GM12878 (cell line): ENCODE measurements around the gene GAK. TPM values are rescaled to one million over a fixed set of nuclear protein-coding genes. Genes with fewer than 3 reads are reported as not detected.

Source experiments
- ATAC-seq: fragments of 200-7000 bp; cut with Tn5 transposase; 3 replicates; pipeline ENCODE4 v1.9.1; 2020; ENCODE audit warnings: mild to moderate bottlenecking, moderate library complexity
- BruUV-seq: library from RNA; stranded (reverse); fragments of 400-500 nt; replicated peaks from 2 replicates; lab custom pipeline; 2021; lab: Mats Ljungman, UMichigan
- CTCF ChIA-PET: fragments of 300-600 bp; sonication (Branson Sonifier 250); formaldehyde crosslinking; extraction: SDS; loops from one replicate; lab custom pipeline; 2021; ENCODE audit warnings: inconsistent platforms; lab: Yijun Ruan, JAX
- POLR2A ChIA-PET: fragments of 350-600 bp; formaldehyde crosslinking; extraction: SDS; loops from one replicate; lab custom pipeline; 2021; ENCODE audit warnings: inconsistent platforms; lab: Charles Lee
- RAD21 ChIA-PET: fragments of 300-600 bp; sonication (Branson Sonifier 250); formaldehyde crosslinking; loops from one replicate; lab custom pipeline; 2023; ENCODE audit warnings: antibody characterized with exemption; ENCODE audit not compliant: unreplicated experiment; lab: Charles Lee
- SMC1A ChIA-PET: fragments of 300-600 bp; sonication (Branson Sonifier 250); formaldehyde crosslinking; loops from one replicate; lab custom pipeline; 2023; ENCODE audit not compliant: unreplicated experiment, uncharacterized antibody; lab: Charles Lee
- DNase-seq: peaks from one replicate; pipeline ENCODE4 v3.0.0-alpha.2; 2011; ENCODE audit warnings: low read depth, low spot score
- FAIRE-seq: peaks from 3 replicates; lab custom pipeline; 2011; peaks lifted over from hg19 to GRCh38; lab: Jason Lieb, UNC
- H2AFZ ChIP-seq: 2 replicates; pipeline ENCODE4 v1.6.0; 2011; ENCODE audit warnings: low read depth, low read length, control low read depth; ENCODE audit not compliant: control insufficient read depth
- H3K27ac ChIP-seq: 2 replicates; pipeline ENCODE4 v1.5.1; 2011; ENCODE audit warnings: control low read depth; ENCODE audit not compliant: control insufficient read depth, insufficient read depth
- H3K27me3 ChIP-seq, 2 experiments: replicated peaks in 1 of 2; 2 replicates each; pipeline versions ENCODE4 v1.6.0 to v1.6.1; 2011; ENCODE audit warnings: low read length in 1 of 2; ENCODE audit not compliant: control insufficient read depth in 2 of 2, insufficient read depth in 2 of 2
- H3K36me3 ChIP-seq, 2 experiments: 2 replicates each; pipeline ENCODE4 v1.5.1; 2011; ENCODE audit warnings: low read length in 1 of 2; ENCODE audit not compliant: control insufficient read depth in 2 of 2, insufficient read depth in 2 of 2
- H3K4me1 ChIP-seq: 2 replicates; pipeline ENCODE4 v1.6.1; 2011; ENCODE audit warnings: mild to moderate bottlenecking, low read length, moderate library complexity, mixed read lengths; ENCODE audit not compliant: control insufficient read depth, insufficient read depth
- H3K4me2 ChIP-seq: 2 replicates; pipeline ENCODE4 v1.6.0; 2011; ENCODE audit warnings: control low read depth; ENCODE audit not compliant: control insufficient read depth, insufficient read depth
- H3K4me3 ChIP-seq: fragments of 200-600 bp; sonication (generic); 2 replicates; pipeline ENCODE4 v1.5.1; 2016
- H3K79me2 ChIP-seq: 2 replicates; pipeline ENCODE4 v1.6.0; 2011; ENCODE audit warnings: low read length; ENCODE audit not compliant: control insufficient read depth, insufficient read depth
- H3K9ac ChIP-seq: 2 replicates; pipeline ENCODE4 v1.8.0; 2011; ENCODE audit warnings: low read length, control low read depth, mixed read lengths; ENCODE audit not compliant: control insufficient read depth, insufficient read depth
- H3K9me3 ChIP-seq: replicated peaks from 3 replicates; pipeline ENCODE4 v1.5.1; 2011; ENCODE audit warnings: mild to moderate bottlenecking, low read length; ENCODE audit not compliant: control insufficient read depth, insufficient read depth
- H4K20me1 ChIP-seq: 2 replicates; pipeline ENCODE4 v1.6.0; 2011; ENCODE audit not compliant: control insufficient read depth, insufficient read depth
- CREM ChIP-seq: IDR thresholded peaks from 2 replicates; pipeline ENCODE4 v1.6.1; 2014; ENCODE audit warnings: antibody characterized with exemption, low read depth
- MXI1 ChIP-seq: fragments of 150-350 bp; IDR thresholded peaks from 2 replicates; pipeline ENCODE4 v1.6.1; 2011; ENCODE audit warnings: low read depth, mild to moderate bottlenecking, inconsistent platforms, low read length, improper control_type of control experiment
- POLR2A ChIP-seq: IDR thresholded peaks from 2 replicates; pipeline ENCODE4 v1.6.1; 2011; ENCODE audit warnings: low read depth, mild to moderate bottlenecking, low read length
- SIN3A ChIP-seq: IDR thresholded peaks from 2 replicates; pipeline ENCODE4 v1.6.1; 2012; ENCODE audit warnings: low read depth, low read length, improper control_type of control experiment
- WGBS: methylation state at CpG from one replicate; pipeline ENCODE4 v1.1.6; 2016; ENCODE audit warnings: low lambda C conversion rate; ENCODE audit not compliant: insufficient replicate concordance, insufficient coverage; ENCODE audit errors: missing lambda C conversion rate; 5-methylcytosine and 5-hydroxymethylcytosine counted together
- in situ Hi-C: fragments of 300-500 bp; cut with MboI; formaldehyde crosslinking; loops from 9 replicates; pipeline ENCODE4 v1.14.3; 2018; ENCODE audit warnings: mixed read lengths
- intact Hi-C: fragments of 100-400 bp; cut with micrococcal nuclease; formaldehyde crosslinking; loops from one replicate; pipeline ENCODE4 v1.14.2; 2022; ENCODE audit not compliant: unreplicated experiment
- polyA plus RNA-seq, 11 experiments: library from polyadenylated mRNA; depleted of rRNA in 4 of 11; unstranded in 6 of 11; stranded (reverse) in 5 of 11; fragments of >200 nt; fragmentation: Nextera tagmentation in 4 of 11; fragmentation: Illumina TruSeq in 1 of 11; extraction: Ambion mirVana in 4 of 11; extraction: Trizol in 1 of 11; gene quantifications; 1 replicate in 1 of 11; 2 replicates in 10 of 11; pipeline versions ENCODE4 v1.2.1 to v1.2.3, GENCODE V29; 2011 to 2016; ENCODE audit warnings: inconsistent platforms in 2 of 11, missing spikeins in 2 of 11, low read depth in 1 of 11
- total RNA-seq, 4 experiments: library from RNA; depleted of rRNA in 3 of 4; stranded (reverse); fragments of >200 nt in 3 of 4; fragmentation: Illumina TruSeq in 1 of 4; extraction: Trizol in 1 of 4; gene quantifications; 2 replicates each; pipeline versions ENCODE4 v1.2.1 to v1.2.3, GENCODE V29; 2013 to 2021
- TF ChIP-seq, protein P1 (sequence below): fragments of 450-650 bp; conservative IDR thresholded peaks from 2 replicates; pipeline ENCODE4 v1.6.1; 2017; ENCODE audit warnings: mild to moderate bottlenecking, moderate library complexity
- TF ChIP-seq, protein P2 (sequence below): fragments of 150-350 bp; IDR thresholded peaks from 2 replicates; pipeline ENCODE4 v1.6.1; 2016; ENCODE audit warnings: low read depth, low read length
- TF ChIP-seq, protein P3 (sequence below): fragments of 450-650 bp; formaldehyde crosslinking; IDR thresholded peaks from 2 replicates; pipeline ENCODE4 v1.5.0; 2022; ENCODE audit warnings: mild to moderate bottlenecking, missing genetic modification characterization
- TF ChIP-seq, protein P4 (sequence below): fragments of 450-650 bp; IDR thresholded peaks from 2 replicates; pipeline ENCODE4 v1.6.1; 2017; ENCODE audit warnings: antibody characterized with exemption, mild to moderate bottlenecking, moderate library complexity

The GAK gene
- total and polyA plus RNA-seq, 10 of the 15 experiments (the other 5 are each of a cell fraction or from before 2014, with no cell fraction given): 0.82 to 127 (median 53.8) TPM

DNA sequence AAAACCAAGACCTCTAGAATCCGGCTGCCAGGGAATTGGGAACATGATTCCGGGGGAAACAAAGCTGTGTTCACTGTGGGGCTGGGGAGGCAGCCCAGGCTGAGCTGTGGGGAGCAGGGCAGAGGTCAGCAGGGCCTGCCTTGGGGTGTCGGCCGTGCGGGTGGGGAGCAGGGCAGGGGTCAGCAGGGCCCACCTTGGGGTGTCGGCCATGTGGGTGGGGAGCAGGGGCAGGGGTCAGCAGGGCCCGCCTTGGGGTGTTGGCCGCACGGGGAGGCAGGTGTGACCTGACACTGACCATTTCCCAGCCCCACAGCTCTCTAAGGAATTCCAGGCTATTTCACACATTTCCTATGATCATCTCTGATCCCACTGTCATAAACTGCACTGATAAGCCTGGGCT lies 60.6 kb downstream of the GAK start:
- Histone ChIP-seq H3K4me2 (no peak overlapping the region), H2AFZ (no peak overlapping the region), H3K4me1 (no peaks in the 10 kb centered on the region), H3K9me3 (no peaks in the 10 kb centered on the region; the same call in 2 of the 3 replicates), H3K4me3 (no peak overlapping the region), H3K27ac (no peak overlapping the region), H3K27me3 (no peaks in the 10 kb centered on the region)
- ATAC-seq (no peak), FAIRE-seq (no peak), DNase-seq (no peak)
- POLR2A ChIA-PET: no interaction called here
- RAD21 ChIA-PET: no interaction called here
- 100% methylated on average over 7 of the region's 9 CpGs for WGBS
- CTCF ChIA-PET: no interaction called here
- BruUV-seq: no TSS peak
- SMC1A ChIA-PET: no interaction called here
- intact Hi-C loops (no loop called here), in situ Hi-C loops (no loop called here)
- TF ChIP-seq, protein P1, sequence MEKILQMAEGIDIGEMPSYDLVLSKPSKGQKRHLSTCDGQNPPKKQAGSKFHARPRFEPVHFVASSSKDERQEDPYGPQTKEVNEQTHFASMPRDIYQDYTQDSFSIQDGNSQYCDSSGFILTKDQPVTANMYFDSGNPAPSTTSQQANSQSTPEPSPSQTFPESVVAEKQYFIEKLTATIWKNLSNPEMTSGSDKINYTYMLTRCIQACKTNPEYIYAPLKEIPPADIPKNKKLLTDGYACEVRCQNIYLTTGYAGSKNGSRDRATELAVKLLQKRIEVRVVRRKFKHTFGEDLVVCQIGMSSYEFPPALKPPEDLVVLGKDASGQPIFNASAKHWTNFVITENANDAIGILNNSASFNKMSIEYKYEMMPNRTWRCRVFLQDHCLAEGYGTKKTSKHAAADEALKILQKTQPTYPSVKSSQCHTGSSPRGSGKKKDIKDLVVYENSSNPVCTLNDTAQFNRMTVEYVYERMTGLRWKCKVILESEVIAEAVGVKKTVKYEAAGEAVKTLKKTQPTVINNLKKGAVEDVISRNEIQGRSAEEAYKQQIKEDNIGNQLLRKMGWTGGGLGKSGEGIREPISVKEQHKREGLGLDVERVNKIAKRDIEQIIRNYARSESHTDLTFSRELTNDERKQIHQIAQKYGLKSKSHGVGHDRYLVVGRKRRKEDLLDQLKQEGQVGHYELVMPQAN: no peak
- no peak for TF ChIP-seq CREM
- TF ChIP-seq, protein P2, sequence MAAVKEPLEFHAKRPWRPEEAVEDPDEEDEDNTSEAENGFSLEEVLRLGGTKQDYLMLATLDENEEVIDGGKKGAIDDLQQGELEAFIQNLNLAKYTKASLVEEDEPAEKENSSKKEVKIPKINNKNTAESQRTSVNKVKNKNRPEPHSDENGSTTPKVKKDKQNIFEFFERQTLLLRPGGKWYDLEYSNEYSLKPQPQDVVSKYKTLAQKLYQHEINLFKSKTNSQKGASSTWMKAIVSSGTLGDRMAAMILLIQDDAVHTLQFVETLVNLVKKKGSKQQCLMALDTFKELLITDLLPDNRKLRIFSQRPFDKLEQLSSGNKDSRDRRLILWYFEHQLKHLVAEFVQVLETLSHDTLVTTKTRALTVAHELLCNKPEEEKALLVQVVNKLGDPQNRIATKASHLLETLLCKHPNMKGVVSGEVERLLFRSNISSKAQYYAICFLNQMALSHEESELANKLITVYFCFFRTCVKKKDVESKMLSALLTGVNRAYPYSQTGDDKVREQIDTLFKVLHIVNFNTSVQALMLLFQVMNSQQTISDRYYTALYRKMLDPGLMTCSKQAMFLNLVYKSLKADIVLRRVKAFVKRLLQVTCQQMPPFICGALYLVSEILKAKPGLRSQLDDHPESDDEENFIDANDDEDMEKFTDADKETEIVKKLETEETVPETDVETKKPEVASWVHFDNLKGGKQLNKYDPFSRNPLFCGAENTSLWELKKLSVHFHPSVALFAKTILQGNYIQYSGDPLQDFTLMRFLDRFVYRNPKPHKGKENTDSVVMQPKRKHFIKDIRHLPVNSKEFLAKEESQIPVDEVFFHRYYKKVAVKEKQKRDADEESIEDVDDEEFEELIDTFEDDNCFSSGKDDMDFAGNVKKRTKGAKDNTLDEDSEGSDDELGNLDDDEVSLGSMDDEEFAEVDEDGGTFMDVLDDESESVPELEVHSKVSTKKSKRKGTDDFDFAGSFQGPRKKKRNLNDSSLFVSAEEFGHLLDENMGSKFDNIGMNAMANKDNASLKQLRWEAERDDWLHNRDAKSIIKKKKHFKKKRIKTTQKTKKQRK: no peak
- no peak for TF ChIP-seq SIN3A
- TF ChIP-seq, protein P3, sequence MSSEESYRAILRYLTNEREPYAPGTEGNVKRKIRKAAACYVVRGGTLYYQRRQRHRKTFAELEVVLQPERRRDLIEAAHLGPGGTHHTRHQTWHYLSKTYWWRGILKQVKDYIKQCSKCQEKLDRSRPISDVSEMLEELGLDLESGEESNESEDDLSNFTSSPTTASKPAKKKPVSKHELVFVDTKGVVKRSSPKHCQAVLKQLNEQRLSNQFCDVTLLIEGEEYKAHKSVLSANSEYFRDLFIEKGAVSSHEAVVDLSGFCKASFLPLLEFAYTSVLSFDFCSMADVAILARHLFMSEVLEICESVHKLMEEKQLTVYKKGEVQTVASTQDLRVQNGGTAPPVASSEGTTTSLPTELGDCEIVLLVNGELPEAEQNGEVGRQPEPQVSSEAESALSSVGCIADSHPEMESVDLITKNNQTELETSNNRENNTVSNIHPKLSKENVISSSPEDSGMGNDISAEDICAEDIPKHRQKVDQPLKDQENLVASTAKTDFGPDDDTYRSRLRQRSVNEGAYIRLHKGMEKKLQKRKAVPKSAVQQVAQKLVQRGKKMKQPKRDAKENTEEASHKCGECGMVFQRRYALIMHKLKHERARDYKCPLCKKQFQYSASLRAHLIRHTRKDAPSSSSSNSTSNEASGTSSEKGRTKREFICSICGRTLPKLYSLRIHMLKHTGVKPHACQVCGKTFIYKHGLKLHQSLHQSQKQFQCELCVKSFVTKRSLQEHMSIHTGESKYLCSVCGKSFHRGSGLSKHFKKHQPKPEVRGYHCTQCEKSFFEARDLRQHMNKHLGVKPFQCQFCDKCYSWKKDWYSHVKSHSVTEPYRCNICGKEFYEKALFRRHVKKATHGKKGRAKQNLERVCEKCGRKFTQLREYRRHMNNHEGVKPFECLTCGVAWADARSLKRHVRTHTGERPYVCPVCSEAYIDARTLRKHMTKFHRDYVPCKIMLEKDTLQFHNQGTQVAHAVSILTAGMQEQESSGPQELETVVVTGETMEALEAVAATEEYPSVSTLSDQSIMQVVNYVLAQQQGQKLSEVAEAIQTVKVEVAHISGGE (CRISPR knock-in tag): no peak
- TF ChIP-seq POLR2A: no peak
- TF ChIP-seq, protein P4, sequence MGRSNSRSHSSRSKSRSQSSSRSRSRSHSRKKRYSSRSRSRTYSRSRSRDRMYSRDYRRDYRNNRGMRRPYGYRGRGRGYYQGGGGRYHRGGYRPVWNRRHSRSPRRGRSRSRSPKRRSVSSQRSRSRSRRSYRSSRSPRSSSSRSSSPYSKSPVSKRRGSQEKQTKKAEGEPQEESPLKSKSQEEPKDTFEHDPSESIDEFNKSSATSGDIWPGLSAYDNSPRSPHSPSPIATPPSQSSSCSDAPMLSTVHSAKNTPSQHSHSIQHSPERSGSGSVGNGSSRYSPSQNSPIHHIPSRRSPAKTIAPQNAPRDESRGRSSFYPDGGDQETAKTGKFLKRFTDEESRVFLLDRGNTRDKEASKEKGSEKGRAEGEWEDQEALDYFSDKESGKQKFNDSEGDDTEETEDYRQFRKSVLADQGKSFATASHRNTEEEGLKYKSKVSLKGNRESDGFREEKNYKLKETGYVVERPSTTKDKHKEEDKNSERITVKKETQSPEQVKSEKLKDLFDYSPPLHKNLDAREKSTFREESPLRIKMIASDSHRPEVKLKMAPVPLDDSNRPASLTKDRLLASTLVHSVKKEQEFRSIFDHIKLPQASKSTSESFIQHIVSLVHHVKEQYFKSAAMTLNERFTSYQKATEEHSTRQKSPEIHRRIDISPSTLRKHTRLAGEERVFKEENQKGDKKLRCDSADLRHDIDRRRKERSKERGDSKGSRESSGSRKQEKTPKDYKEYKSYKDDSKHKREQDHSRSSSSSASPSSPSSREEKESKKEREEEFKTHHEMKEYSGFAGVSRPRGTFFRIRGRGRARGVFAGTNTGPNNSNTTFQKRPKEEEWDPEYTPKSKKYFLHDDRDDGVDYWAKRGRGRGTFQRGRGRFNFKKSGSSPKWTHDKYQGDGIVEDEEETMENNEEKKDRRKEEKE: no peak
- TF ChIP-seq MXI1: no peak
- TF ChIP-seq, all 136 proteins: peak for 0
- H3K9ac ChIP-seq: no peak overlapping the region
- H4K20me1 ChIP-seq: no peaks in the 10 kb centered on the region
- H3K79me2 ChIP-seq: no peaks in the 10 kb centered on the region
- peaks cover 34 to 38% of the 10 kb centered on the region in 2 experiments for H3K36me3 ChIP-seq
